Stimulated activated CD8-positive, alpha-beta memory T cell treated with anti-CD3 and anti-CD28 coated beads, Interleukin-2, amount 100 ng/mL, for 48 hours (primary cell): Measurements from ENCODE around the gene HEXD.

Experiments
- DNase-seq, 2 donors: peaks; one replicate each; pipeline ENCODE4 v3.0.0-alpha.2; 2020; ENCODE audit warnings: low read depth in 2 of 2

Gene HEXD

DNA sequence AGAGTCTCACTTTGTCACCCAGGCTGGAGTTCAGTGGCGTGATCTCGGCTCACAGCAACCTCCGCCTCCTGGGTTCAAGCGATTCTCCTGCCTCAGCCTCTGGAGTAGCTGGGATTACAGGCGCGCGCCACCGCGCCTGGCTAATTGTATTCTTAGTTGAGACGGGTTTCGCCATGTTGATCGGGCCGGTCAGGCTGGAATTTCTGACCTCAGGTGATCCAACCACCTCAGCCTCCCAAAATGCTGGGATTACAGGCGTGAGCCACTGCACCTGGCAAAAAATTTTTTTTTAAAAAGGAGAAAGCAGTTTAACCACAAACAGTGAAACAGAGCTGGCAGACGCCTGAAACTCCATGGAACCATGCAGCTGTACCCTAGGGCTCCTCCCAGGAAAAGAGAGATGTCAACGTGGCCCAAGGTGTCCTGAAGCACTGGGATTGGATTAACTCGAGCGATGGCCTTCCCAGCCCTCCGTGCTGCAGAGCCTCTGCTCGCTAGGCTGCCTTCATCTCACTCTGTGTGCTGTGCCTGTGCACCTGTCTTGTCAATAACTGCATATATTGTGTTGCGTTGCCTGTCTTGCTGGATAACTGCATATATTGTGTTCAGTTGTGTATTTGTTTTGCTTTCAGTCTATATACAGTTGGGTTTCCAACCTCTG lies 71.8 kb downstream of the HEXD start:
- DNase-seq = no peak

DNA sequence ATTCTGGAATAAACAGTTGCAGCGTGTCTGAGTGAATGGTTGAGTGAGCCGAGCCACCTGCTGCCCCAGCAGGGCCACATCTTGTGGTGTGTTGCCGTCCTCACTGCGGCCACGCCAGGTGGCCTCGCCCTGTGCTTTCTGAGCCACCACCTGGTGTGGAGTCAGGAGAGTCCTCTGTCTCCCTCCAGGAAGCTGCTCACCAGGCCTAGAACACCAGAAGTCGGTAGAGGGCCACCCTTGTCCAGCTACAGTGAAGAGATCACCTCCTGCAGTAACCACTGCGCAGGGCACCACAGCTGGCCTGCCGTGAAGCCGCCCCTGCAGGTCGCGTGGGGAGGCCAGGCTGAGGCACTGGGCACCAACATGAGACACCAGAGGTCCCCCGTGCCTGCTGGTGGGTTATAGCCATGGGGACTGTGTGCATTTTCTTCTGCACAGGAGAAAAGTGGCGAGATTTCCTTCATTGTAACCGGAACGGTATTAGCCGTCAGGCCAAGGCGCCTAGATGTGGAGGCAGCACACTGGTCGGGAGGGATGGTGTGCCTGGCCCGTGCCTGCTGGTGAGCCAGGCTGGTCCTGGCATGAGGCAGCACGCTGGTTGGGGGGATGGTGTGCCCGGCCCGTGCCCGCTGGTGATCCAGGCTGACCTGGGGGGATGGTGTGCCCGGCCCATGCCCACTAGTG lies 72.5 kb downstream of the HEXD start:
- no peak for DNase-seq

DNA sequence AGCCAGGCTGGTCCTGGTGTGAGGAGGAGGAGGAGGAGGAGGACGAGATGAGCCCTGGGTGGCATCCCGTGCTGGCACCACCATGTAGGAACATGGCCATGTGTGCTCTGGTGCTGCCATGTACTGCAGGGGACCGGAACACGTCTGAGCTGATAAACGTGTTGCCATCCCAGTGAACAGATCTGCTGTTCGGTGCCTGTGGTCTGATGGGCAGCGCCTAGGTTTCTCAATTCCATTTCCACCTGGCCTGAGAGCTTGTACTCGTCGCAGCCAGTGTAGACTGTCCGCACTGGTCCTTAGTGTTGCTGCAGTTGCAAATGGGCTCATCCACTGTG lies 73.0 kb downstream of the HEXD start:
- no peak for DNase-seq

DNA sequence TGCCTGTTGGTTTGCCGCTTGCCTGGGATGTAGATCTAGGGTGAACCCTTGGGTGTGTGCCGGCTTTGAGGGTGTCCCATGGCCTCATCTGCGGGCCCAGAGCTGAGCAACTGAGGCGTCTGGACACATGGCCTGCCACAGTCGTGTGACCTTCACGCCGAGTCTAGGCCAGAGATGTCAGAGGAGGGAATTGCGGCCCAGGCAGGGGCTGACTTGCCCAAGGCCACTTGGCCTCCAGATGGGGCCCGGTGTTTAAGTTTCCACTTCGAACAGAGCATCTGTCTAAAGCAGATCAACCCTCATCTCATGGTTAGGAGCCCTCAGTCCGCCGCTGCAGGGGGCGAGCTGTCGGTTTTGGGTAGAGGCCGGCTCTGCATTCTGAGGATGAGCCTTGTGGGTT lies 73.4 kb downstream of the HEXD start:
- DNase-seq = no peak
